ENCODE measurements around the gene HECTD2. TPM values are rescaled to one million over a fixed set of nuclear protein-coding genes. Genes with fewer than 3 reads are reported as not detected.

HECTD2 gene
- total RNA-seq, 1 donor from 2014 or later = 25.4 TPM

DNA sequence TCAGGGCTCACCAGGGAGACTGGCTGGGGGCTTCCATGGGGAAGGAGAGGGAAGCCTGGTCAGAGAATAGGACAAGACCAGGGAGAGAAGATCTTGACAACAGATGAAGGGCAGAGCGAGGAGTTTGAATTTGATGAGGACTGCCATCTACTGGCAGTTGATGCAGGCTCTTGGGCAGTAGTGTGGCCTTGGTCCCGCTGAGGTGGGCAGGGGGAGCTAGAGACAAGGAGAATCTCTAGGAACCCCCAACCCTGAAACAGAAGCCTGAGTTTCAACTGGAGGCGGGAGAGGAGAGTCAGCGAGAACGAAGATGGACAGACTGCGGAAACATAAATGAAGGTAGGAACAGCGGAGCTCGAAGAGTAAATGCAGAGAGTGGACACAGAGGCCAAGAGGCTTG is 141.7 kb downstream of the HECTD2 start:
- Histone ChIP-seq H3K9me3 (no peaks in the 10 kb centered on the region), H3K4me1 (peaks cover 0 to 3% of the 10 kb centered on the region in 2 donors), H3K36me3 (no peaks in the 10 kb centered on the region), H3K27me3 (no peaks in the 10 kb centered on the region), H3K4me3 (no peak overlapping the region), H3K27ac (no peak overlapping the region)
- intact Hi-C loops (cut with DNase I) = loop anchor here (2.0 kb wide), 1 partner anchor 83 kb away; no protein-coding TSS in a partner anchor
- DNase-seq (ENCODE audit: low spot score in 2 of 2) = no peak
- peak; percentile 18 to 45 (median 22) for TF ChIP-seq CTCF (IDR thresholded peaks at IDR 0.05)

DNA sequence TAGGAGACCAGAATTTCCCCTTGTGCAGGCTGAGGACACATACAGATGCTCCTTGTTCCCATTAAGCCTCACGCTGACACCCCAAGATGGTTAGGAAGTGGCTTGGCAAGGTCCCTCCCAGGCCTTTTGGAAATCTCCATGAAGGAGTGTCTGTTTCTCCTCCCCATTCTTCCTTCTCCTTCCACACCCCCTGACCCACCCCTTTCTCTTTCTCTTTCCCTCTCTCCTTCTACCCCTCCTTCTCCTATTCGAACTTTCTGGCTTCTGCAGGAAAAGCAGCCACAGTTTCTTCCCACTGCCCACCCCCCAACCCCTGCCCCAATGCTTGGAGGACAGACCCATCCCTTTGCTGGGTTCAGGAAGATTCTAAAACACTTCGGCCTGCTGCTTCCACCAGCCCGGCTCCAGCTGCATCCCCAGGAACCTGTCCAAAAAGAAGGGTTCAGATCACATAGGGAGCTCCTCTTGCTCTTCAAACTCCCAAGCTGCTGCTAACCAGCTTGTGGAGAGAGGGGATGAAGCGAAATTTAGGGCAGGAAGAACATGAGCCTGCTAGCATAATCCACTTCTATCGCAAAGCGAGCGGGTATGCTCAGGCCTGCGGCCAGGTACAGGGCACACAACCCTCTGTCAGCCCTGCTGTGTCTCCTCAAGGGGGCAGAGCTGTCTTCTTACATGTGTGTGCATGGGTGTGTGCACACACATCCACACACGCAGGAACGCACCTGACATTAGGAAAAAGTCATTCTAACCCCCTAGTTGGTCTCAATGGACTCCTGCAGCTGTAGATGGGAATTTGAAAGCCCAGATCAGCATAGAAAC is 142.3 kb downstream of the HECTD2 start:
- H3K27me3 ChIP-seq = no peaks in the 10 kb centered on the region
- H3K4me3 ChIP-seq = no peak overlapping the region
- no peak overlapping the region for H3K27ac ChIP-seq
- intact Hi-C loops (cut with DNase I) = loop anchor here (2.0 kb wide), 1 partner anchor 82 kb away; no protein-coding TSS in a partner anchor
- H3K9me3 ChIP-seq = no peaks in the 10 kb centered on the region
- DNase-seq (ENCODE audit: low spot score in 2 of 2) = no peak
- H3K36me3 ChIP-seq = no peaks in the 10 kb centered on the region
- H3K4me1 ChIP-seq = peaks cover 0 to 7% of the 10 kb centered on the region in 2 donors
- peak in 2 of 3 experiments; percentile 20 to 40 for TF ChIP-seq CTCF (IDR thresholded peaks at IDR 0.05)

DNA sequence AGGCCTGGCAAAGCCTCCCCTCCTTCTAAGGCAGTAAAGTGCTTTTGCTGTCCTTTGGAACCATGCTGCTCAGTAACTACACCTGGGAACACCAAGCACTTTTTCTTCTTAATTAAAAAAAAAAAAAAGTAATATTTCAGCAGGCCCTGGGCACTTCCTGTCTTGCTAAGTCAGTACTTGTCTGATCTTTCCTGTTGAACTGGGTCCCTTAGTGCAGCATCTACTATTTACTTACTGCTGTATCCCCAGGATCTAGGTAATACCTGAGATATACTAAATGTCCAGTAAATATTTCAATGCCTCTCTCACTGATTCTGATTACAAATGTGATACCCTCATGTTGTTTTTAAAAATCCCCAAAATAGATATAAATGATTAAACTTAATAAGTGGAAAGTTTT is 145.3 kb downstream of the HECTD2 start:
- intact Hi-C loops (cut with DNase I) = loop anchor here (5.0 kb wide), 1 partner anchor 58 kb away; no protein-coding TSS in a partner anchor
- H3K27me3 ChIP-seq = no peaks in the 10 kb centered on the region
- H3K4me3 ChIP-seq = no peak overlapping the region
- H3K27ac ChIP-seq = peak overlapping the region in 1 of 2 donors; percentile 14
- no peak for DNase-seq (ENCODE audit: low spot score in 2 of 2)
- H3K36me3 ChIP-seq = no peaks in the 10 kb centered on the region
- TF ChIP-seq CTCF (IDR thresholded peaks at IDR 0.05) = no peak
- no peaks in the 10 kb centered on the region for H3K9me3 ChIP-seq
- peaks cover 0 to 10% of the 10 kb centered on the region in 2 donors for H3K4me1 ChIP-seq

- DNase-seq (ENCODE audit: low spot score in 2 of 2) = no peak
- intact Hi-C loops (cut with DNase I) = loop anchor here (5.0 kb wide), 1 partner anchor 60 kb away; no protein-coding TSS in a partner anchor
- Histone ChIP-seq H3K36me3 (no peaks in the 10 kb centered on the region), H3K27ac (peak overlapping the region; percentile 60 to 65), H3K4me1 (peaks cover 0 to 10% of the 10 kb centered on the region in 2 donors), H3K27me3 (no peaks in the 10 kb centered on the region), H3K9me3 (no peaks in the 10 kb centered on the region), H3K4me3 (no peak overlapping the region)
- TF ChIP-seq CTCF (IDR thresholded peaks at IDR 0.05) = no peak
These were observed 146.8 kb downstream of the HECTD2 start for GRCh38 chr10:91556691-91557566.

- Histone ChIP-seq H3K4me3 (no peak overlapping the region), H3K36me3 (no peaks in the 10 kb centered on the region), H3K4me1 (peaks cover 0 to 10% of the 10 kb centered on the region in 2 donors), H3K9me3 (no peaks in the 10 kb centered on the region), H3K27ac (peak overlapping the region; percentile 60 to 65), H3K27me3 (no peaks in the 10 kb centered on the region)
- intact Hi-C loops (cut with DNase I) = loop anchor here (5.0 kb wide), 1 partner anchor 60 kb away; no protein-coding TSS in a partner anchor
- no peak for TF ChIP-seq CTCF (IDR thresholded peaks at IDR 0.05)
- no peak for DNase-seq (ENCODE audit: low spot score in 2 of 2)
These were observed 147.5 kb downstream of the HECTD2 start for GRCh38 chr10:91557651-91558111.

All from ascending aorta (tissue), 2 donors.